GM12872 (cell line): Measurements from ENCODE around the gene XRCC2.

Experiments used
- CTCF ChIP-seq: IDR thresholded peaks from 3 replicates; pipeline ENCODE4 v1.5.1; 2011; ENCODE audit warnings: low read depth, mild to moderate bottlenecking, low read length, moderate library complexity; ENCODE audit not compliant: insufficient read depth

The XRCC2 gene

GRCh38 chr7:152600266-152600665 is 75.7 kb downstream of the XRCC2 start:
- TF ChIP-seq CTCF = no peak

GRCh38 chr7:152597507-152597906 is 78.4 kb downstream of the XRCC2 start:
- no peak for TF ChIP-seq CTCF

GRCh38 chr7:152596824-152597223 is 79.1 kb downstream of the XRCC2 start:
- no peak for TF ChIP-seq CTCF
